ENCODE measurements around the gene PLEKHG3.

DNA sequence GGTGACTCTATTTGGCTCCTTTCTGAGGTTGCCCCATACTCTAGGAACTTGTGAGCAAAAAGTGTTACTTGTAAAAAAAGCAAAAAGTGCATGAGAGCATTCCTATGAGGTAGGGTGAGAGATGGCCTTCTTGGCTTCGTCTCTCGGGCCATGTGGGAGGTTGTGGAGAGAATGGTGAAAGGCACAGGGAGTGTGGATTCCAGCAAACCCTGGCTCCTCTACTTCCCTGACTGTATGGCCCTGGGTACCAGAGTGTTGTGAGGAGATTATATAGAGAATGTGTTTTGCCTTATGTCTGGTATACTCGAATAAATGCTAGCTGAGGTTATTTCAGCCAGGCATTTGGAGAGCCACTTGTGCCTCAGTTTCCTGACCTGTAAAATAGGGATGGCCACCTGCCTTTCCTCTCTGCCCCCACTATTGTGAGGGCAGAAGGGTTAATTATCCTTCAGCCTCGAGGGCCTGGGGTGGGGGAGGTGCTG lies 11.0 kb downstream of the PLEKHG3 start:
- no peak for TF ChIP-seq POLR2A (IDR thresholded peaks at IDR 0.05)
- TF ChIP-seq, protein P1, sequence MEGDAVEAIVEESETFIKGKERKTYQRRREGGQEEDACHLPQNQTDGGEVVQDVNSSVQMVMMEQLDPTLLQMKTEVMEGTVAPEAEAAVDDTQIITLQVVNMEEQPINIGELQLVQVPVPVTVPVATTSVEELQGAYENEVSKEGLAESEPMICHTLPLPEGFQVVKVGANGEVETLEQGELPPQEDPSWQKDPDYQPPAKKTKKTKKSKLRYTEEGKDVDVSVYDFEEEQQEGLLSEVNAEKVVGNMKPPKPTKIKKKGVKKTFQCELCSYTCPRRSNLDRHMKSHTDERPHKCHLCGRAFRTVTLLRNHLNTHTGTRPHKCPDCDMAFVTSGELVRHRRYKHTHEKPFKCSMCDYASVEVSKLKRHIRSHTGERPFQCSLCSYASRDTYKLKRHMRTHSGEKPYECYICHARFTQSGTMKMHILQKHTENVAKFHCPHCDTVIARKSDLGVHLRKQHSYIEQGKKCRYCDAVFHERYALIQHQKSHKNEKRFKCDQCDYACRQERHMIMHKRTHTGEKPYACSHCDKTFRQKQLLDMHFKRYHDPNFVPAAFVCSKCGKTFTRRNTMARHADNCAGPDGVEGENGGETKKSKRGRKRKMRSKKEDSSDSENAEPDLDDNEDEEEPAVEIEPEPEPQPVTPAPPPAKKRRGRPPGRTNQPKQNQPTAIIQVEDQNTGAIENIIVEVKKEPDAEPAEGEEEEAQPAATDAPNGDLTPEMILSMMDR (IDR thresholded peaks at IDR 0.05), result no peak
